SK-N-SH (cell line): ENCODE measurements around the gene MYO7A. TPM values are rescaled to one million over a fixed set of nuclear protein-coding genes. Genes with fewer than 3 reads are reported as not detected.

Experiments
- CTCF ChIA-PET: fragments of 300-600, 350-600 bp; formaldehyde crosslinking; extraction: SDS; loops from one replicate; lab custom pipeline; 2021; lab: Yijun Ruan, JAX
- POLR2A ChIA-PET: fragments of 350-600 bp; sonication (Branson Sonifier 250); formaldehyde crosslinking; extraction: SDS; loops from one replicate; lab custom pipeline; 2020; ENCODE audit warnings: antibody characterized with exemption, inconsistent platforms; lab: Yijun Ruan, JAX
- DNase-seq: peaks from one replicate; pipeline ENCODE4 v3.0.0; 2012
- H2AFZ ChIP-seq: fragments of 200-600 bp; sonication (generic); 2 replicates; pipeline ENCODE4 v1.8.1; 2016; ENCODE audit warnings: antibody characterized with exemption, mild to moderate bottlenecking, low read depth
- H3F3A ChIP-seq: fragments of 200-600 bp; sonication (generic); replicated peaks from 2 replicates; pipeline ENCODE3; 2016; ENCODE audit warnings: antibody characterized with exemption, mild to moderate bottlenecking; ENCODE audit not compliant: insufficient read depth
- H3K27ac ChIP-seq, 2 experiments: fragments of 200-500 bp in 1 of 2; fragments of 200-600 bp in 1 of 2; sonication (Bioruptor generic) in 1 of 2; sonication (generic), shearing (Covaris generic) in 1 of 2; 2 replicates each; pipeline versions ENCODE4 v1.5.1 to v1.6.1; 2014 to 2016; ENCODE audit warnings: low read depth in 2 of 2, inconsistent platforms in 1 of 2, low read length in 1 of 2, mild to moderate bottlenecking in 1 of 2, mixed read lengths in 1 of 2
- H3K27me3 ChIP-seq: fragments of 200-600 bp; sonication (generic), shearing (Covaris generic); 2 replicates; pipeline ENCODE4 v1.6.1; 2016; ENCODE audit warnings: mixed run types; ENCODE audit not compliant: insufficient read depth
- H3K36me3 ChIP-seq, 2 experiments: fragments of 200-500 bp in 1 of 2; fragments of 200-600 bp in 1 of 2; sonication (Bioruptor generic) in 1 of 2; sonication (generic) in 1 of 2; replicated peaks in 1 of 2; 2 replicates each; pipeline versions ENCODE3 to v1.5.1; 2014 to 2016; ENCODE audit warnings: low read length in 1 of 2, mild to moderate bottlenecking in 1 of 2; ENCODE audit not compliant: insufficient read depth in 2 of 2, control insufficient read depth in 1 of 2
- H3K4me1 ChIP-seq, 2 experiments: fragments of 200-500 bp in 1 of 2; fragments of 200-600 bp in 1 of 2; sonication (Bioruptor generic) in 1 of 2; sonication (generic), shearing (Covaris generic) in 1 of 2; 2 replicates each; pipeline versions ENCODE4 v1.5.1 to v1.6.1; 2014 to 2016; ENCODE audit warnings: low read depth in 1 of 2, low read length in 1 of 2, mixed run types in 1 of 2; ENCODE audit not compliant: insufficient read depth in 2 of 2, control insufficient read depth in 1 of 2
- H3K4me2 ChIP-seq: fragments of 200-600 bp; sonication (generic), shearing (Covaris generic); 2 replicates; pipeline ENCODE4 v1.6.1; 2017; ENCODE audit warnings: mixed run types
- H3K4me3 ChIP-seq, 2 experiments: fragments of 200-500 bp in 1 of 2; fragments of 200-600 bp in 1 of 2; sonication (Bioruptor generic) in 1 of 2; sonication (generic), shearing (Covaris generic) in 1 of 2; 2 replicates each; pipeline versions ENCODE4 v1.5.1 to v1.8.1; 2014 to 2016; ENCODE audit warnings: low read depth in 2 of 2, inconsistent platforms in 1 of 2, low read length in 1 of 2, mild to moderate bottlenecking in 1 of 2, mixed read lengths in 1 of 2, moderate library complexity in 1 of 2
- H3K79me2 ChIP-seq: fragments of 200-600 bp; sonication (generic); 2 replicates; pipeline ENCODE4 v1.8.1; 2017; ENCODE audit warnings: mild to moderate bottlenecking; ENCODE audit not compliant: insufficient read depth
- H3K9ac ChIP-seq: fragments of 200-600 bp; sonication (generic); 2 replicates; pipeline ENCODE4 v1.6.1; 2017; ENCODE audit warnings: mixed run types
- H3K9me2 ChIP-seq: fragments of 200-600 bp; sonication (generic); 2 replicates; pipeline ENCODE4 v1.6.1; 2017; ENCODE audit warnings: mixed run types
- H3K9me3 ChIP-seq: fragments of 200-600 bp; sonication (generic); 2 replicates; pipeline ENCODE4 v1.6.1; 2017; ENCODE audit warnings: mixed run types, mild to moderate bottlenecking, moderate library complexity
- H4K20me1 ChIP-seq: fragments of 200-600 bp; sonication (generic); 2 replicates; pipeline ENCODE4 v1.6.1; 2017; ENCODE audit warnings: mild to moderate bottlenecking, mixed run types; ENCODE audit not compliant: insufficient read depth
- ELF1 ChIP-seq: IDR thresholded peaks from 2 replicates; pipeline ENCODE4 v1.4.0; 2012
- EZH2phosphoT487 ChIP-seq: fragments of 200-600 bp; sonication (generic); IDR thresholded peaks from 2 replicates; pipeline ENCODE4 v1.6.1; 2017; ENCODE audit warnings: low read depth, mixed run types, mild to moderate bottlenecking, antibody characterized with exemption, moderate library complexity, borderline replicate concordance
- FOSL2 ChIP-seq: IDR thresholded peaks from 2 replicates; pipeline ENCODE4 v1.4.0; 2012; ENCODE audit warnings: low read depth, mild to moderate bottlenecking, moderate library complexity, borderline replicate concordance
- FOXJ3 ChIP-seq: sonication (generic); formaldehyde crosslinking; IDR thresholded peaks from 2 replicates; pipeline ENCODE4 v1.5.1; 2020; ENCODE audit warnings: mild to moderate bottlenecking, missing genetic modification reagents
- FOXM1 ChIP-seq: IDR thresholded peaks from 2 replicates; pipeline ENCODE4 v1.4.0; 2012; ENCODE audit warnings: low read depth, mild to moderate bottlenecking
- JUND ChIP-seq: IDR thresholded peaks from 2 replicates; pipeline ENCODE4 v1.4.0; 2012
- NRF1 ChIP-seq: IDR thresholded peaks from 2 replicates; pipeline ENCODE4 v1.6.1; 2012; ENCODE audit warnings: low read depth, mild to moderate bottlenecking, low read length
- POLR2AphosphoS5 ChIP-seq: IDR thresholded peaks from 2 replicates; pipeline ENCODE4 v1.6.1; 2012; ENCODE audit warnings: low read depth, low read length
- RAD21 ChIP-seq: IDR thresholded peaks from 2 replicates; pipeline ENCODE4 v1.6.1; 2012; ENCODE audit warnings: mild to moderate bottlenecking, low read length
- RCOR1 ChIP-seq: fragments of 150-350 bp; IDR thresholded peaks from 2 replicates; pipeline ENCODE4 v1.6.1; 2017; ENCODE audit warnings: antibody characterized with exemption, low read length
- SIN3A ChIP-seq: IDR thresholded peaks from 2 replicates; pipeline ENCODE4 v1.6.1; 2012; ENCODE audit warnings: low read depth, mild to moderate bottlenecking, low read length, moderate library complexity, borderline replicate concordance
- SMC3 ChIP-seq: IDR thresholded peaks from 2 replicates; pipeline ENCODE4 v1.6.1; 2012; ENCODE audit warnings: low read depth, low read length, improper control_type of control experiment
- TEAD4 ChIP-seq: IDR thresholded peaks from 2 replicates; pipeline ENCODE4 v1.4.0; 2012; ENCODE audit warnings: mild to moderate bottlenecking, borderline replicate concordance; ENCODE audit not compliant: insufficient read depth
- YY1 ChIP-seq: IDR thresholded peaks from 2 replicates; pipeline ENCODE4 v1.4.0; 2012; ENCODE audit warnings: low read depth, mild to moderate bottlenecking
- WGBS: methylation state at CpG from one replicate; pipeline ENCODE4 v1.1.6; 2017; ENCODE audit warnings: low lambda C conversion rate; 5-methylcytosine and 5-hydroxymethylcytosine counted together
- polyA plus RNA-seq, 3 experiments: library from polyadenylated mRNA; depleted of rRNA; stranded (reverse); fragments of >200 nt; gene quantifications; 2 replicates each; pipeline ENCODE4 v1.2.3, GENCODE V29; 2012
- TF ChIP-seq, protein P1 (sequence below): IDR thresholded peaks from 2 replicates; pipeline ENCODE4 v1.4.0; 2012; ENCODE audit warnings: low read depth
- TF ChIP-seq, protein P2 (sequence below): fragments of 150-350 bp; IDR thresholded peaks from 2 replicates; pipeline ENCODE4 v1.6.1; 2016; ENCODE audit warnings: mild to moderate bottlenecking, low read depth, low read length
- TF ChIP-seq, protein P3 (sequence below): fragments of 150-350 bp; IDR thresholded peaks from 2 replicates; pipeline ENCODE4 v1.6.1; 2017; ENCODE audit warnings: antibody characterized with exemption, low read length, low read depth, borderline replicate concordance

Gene MYO7A
- polyA plus RNA-seq, 1 of the 3 experiments (the other 2 are of a cell fraction) = 0.08 TPM

DNA sequence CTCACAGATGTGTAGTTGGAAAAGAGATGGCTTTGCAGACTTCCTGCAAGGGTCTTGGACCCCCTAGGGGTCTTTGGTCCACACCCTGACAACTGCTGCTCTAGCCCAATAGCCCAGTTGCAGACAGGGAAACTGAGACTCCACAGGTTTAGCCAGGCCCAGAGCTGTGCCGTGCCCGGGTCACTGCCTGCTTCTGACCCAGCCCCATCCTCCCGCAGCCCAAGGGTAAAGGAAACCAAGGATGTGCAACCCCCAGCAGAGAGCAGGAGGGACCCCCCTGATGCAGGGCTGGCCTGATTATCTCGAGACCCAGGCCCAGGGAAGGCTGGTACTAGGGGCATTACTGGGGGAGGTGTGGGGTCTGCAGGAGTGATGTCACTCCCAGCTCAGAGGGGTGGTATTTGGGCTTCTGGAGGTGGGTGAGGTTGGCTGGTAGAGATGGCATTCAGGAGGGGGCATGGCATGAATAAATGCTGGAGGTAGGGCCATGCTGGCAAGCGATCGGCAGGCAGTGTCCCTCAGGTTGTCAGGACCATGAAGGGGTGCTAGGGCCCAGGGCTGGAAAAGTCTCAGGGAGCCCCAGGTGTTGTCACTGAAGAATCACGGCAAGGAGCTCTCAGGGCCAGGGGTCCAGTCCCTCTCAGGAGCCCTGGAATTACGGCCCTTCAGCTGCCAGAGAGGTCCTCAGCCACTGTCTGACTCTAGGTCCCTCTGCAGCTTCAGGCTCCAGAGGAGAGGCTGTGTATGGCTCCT, 21.1 kb downstream of the MYO7A start:
- no peak overlapping the region for H2AFZ ChIP-seq
- no peaks in the 10 kb centered on the region for H3F3A ChIP-seq
- no peak overlapping the region for H3K4me3 ChIP-seq
- ChIA-PET CTCF (interaction anchor here (1.0 to 4.1 kb wide), 5 partner anchors 18 to 399 kb away, joined by 3 to 17 read pairs (median 15); partner anchors contain the start of gene MYO7A), POLR2A (no interaction called here)
- no peaks in the 10 kb centered on the region for H3K79me2 ChIP-seq
- DNase-seq = no peak
- no peaks in the 10 kb centered on the region for H3K9me3 ChIP-seq
- H4K20me1 ChIP-seq = no peaks in the 10 kb centered on the region
- TF ChIP-seq SMC3 = no peak
- TF ChIP-seq TEAD4 = no peak
- TF ChIP-seq YY1 = no peak
- no peak for TF ChIP-seq FOXM1
- no peak for TF ChIP-seq SIN3A
- TF ChIP-seq FOSL2 = no peak
- no peak for TF ChIP-seq JUND
- TF ChIP-seq EZH2phosphoT487 = no peak
- no peak for TF ChIP-seq POLR2AphosphoS5
- no peak for TF ChIP-seq ELF1
- TF ChIP-seq RAD21 = no peak
- TF ChIP-seq FOXJ3 (CRISPR knock-in tag) = no peak
- TF ChIP-seq NRF1 = no peak
- TF ChIP-seq, protein P1, sequence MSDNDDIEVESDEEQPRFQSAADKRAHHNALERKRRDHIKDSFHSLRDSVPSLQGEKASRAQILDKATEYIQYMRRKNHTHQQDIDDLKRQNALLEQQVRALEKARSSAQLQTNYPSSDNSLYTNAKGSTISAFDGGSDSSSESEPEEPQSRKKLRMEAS = no peak
- TF ChIP-seq RCOR1 = no peak
- TF ChIP-seq, protein P2, sequence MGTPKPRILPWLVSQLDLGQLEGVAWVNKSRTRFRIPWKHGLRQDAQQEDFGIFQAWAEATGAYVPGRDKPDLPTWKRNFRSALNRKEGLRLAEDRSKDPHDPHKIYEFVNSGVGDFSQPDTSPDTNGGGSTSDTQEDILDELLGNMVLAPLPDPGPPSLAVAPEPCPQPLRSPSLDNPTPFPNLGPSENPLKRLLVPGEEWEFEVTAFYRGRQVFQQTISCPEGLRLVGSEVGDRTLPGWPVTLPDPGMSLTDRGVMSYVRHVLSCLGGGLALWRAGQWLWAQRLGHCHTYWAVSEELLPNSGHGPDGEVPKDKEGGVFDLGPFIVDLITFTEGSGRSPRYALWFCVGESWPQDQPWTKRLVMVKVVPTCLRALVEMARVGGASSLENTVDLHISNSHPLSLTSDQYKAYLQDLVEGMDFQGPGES = no peak
- TF ChIP-seq, protein P3, sequence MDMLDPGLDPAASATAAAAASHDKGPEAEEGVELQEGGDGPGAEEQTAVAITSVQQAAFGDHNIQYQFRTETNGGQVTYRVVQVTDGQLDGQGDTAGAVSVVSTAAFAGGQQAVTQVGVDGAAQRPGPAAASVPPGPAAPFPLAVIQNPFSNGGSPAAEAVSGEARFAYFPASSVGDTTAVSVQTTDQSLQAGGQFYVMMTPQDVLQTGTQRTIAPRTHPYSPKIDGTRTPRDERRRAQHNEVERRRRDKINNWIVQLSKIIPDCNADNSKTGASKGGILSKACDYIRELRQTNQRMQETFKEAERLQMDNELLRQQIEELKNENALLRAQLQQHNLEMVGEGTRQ = no peak
- peaks cover 0 to 20% of the 10 kb centered on the region in 2 experiments; a peak in 1 of 4 replicates for H3K4me1 ChIP-seq
- H3K27me3 ChIP-seq = no peaks in the 10 kb centered on the region
- no peak overlapping the region for H3K27ac ChIP-seq
- H3K4me2 ChIP-seq = no peak overlapping the region
- H3K9me2 ChIP-seq = no peaks in the 10 kb centered on the region
- no peak overlapping the region for H3K9ac ChIP-seq
- no peaks in the 10 kb centered on the region for H3K36me3 ChIP-seq
- WGBS = 100% methylated on average over 2 of the region's 8 CpGs
